Left lung (tissue), 10 donors: ENCODE results near the gene ENTPD8. TPM values are rescaled to one million over a fixed set of nuclear protein-coding genes. Genes with fewer than 3 reads are reported as not detected.
A peak's percentile ranks its signal among the peaks of the same experiment; 100 is the strongest.

Experiments used
- ATAC-seq: fragments of 200-7000 bp; cut with Tn5 transposase; one replicate; pipeline ENCODE4 v1.9.1; 2020; ENCODE audit warnings: moderate library complexity
- DNase-seq, 4 donors: peaks; one replicate each; pipeline ENCODE4 v3.0.0-alpha.2; 2013 to 2020
- H3K27ac ChIP-seq, 2 donors: fragments of 200-600 bp; sonication (generic) in 1 of 2; one replicate each; pipeline versions ENCODE4 v1.5.0 to v1.8.0; 2020 to 2021
- H3K27me3 ChIP-seq, 2 donors: fragments of 200-600 bp; sonication (generic) in 1 of 2; one replicate each; pipeline versions ENCODE4 v1.5.0 to v1.8.0; 2020 to 2021
- H3K36me3 ChIP-seq, 2 donors: fragments of 200-600 bp; sonication (generic) in 1 of 2; one replicate each; pipeline versions ENCODE4 v1.5.0 to v1.8.0; 2020 to 2021
- H3K4me1 ChIP-seq, 2 donors: fragments of 200-600 bp; one replicate each; pipeline ENCODE4 v1.8.0; 2021
- H3K4me3 ChIP-seq, 2 donors: fragments of 200-600 bp; sonication (generic) in 1 of 2; one replicate each; pipeline versions ENCODE4 v1.5.0 to v1.8.0; 2020 to 2021; ENCODE audit warnings: mild to moderate bottlenecking in 1 of 2
- H3K9me3 ChIP-seq, 2 donors: fragments of 200-600 bp; sonication (generic) in 1 of 2; one replicate each; pipeline versions ENCODE4 v1.5.0 to v1.8.0; 2020 to 2021
- intact Hi-C, 2 donors: fragments of 100-400 bp; cut with DNase I; formaldehyde crosslinking; loops; one replicate each; pipeline versions ENCODE4 v1.11.2 to v1.14.2; 2022
- polyA plus RNA-seq, 6 donors: library from polyadenylated mRNA; unstranded; fragments of 120-200 nt; gene quantifications; one replicate each; pipeline ENCODE4 v1.2.1, GENCODE V29; 2013; ENCODE audit not compliant: insufficient read length in 6 of 6
- total RNA-seq, 2 donors: library from RNA; stranded (reverse); fragmentation: NEBNext Ultra II Directional; extraction: Animal tissue kit (Norgen Biotek cat#: 25700); gene quantifications; one replicate each; pipeline ENCODE4 v1.2.1, GENCODE V29; 2021
- TF ChIP-seq, protein P1 (sequence below), 2 donors: fragments of 200-600 bp; sonication (generic) in 1 of 2; IDR thresholded peaks; one replicate each; pipeline versions ENCODE4 v1.5.0 to v1.8.0; 2021; ENCODE audit warnings: antibody characterized with exemption in 2 of 2
- donor health status: DM: no; HTN: yes; CAD: no.
- donor health status: DM: no; HTN: no; CAD: no.

The ENTPD8 gene
- total and polyA plus RNA-seq, 8 donors, result 0.15 to 0.68 (median 0.40) TPM; not detected in 1

GRCh38 chr9:137416006-137416562 lies 25.1 kb downstream of the ENTPD8 start:
- Histone ChIP-seq H3K4me3 (no peak overlapping the region), H3K4me1 (peaks cover 7 to 26% of the 10 kb centered on the region in 2 donors), H3K27me3 (peaks cover 0 to 9% of the 10 kb centered on the region in 2 donors), H3K27ac (no peak overlapping the region), H3K9me3 (no peaks in the 10 kb centered on the region), H3K36me3 (peaks cover 0 to 5% of the 10 kb centered on the region in 2 donors)
- no peak for ATAC-seq
- TF ChIP-seq, protein P1, sequence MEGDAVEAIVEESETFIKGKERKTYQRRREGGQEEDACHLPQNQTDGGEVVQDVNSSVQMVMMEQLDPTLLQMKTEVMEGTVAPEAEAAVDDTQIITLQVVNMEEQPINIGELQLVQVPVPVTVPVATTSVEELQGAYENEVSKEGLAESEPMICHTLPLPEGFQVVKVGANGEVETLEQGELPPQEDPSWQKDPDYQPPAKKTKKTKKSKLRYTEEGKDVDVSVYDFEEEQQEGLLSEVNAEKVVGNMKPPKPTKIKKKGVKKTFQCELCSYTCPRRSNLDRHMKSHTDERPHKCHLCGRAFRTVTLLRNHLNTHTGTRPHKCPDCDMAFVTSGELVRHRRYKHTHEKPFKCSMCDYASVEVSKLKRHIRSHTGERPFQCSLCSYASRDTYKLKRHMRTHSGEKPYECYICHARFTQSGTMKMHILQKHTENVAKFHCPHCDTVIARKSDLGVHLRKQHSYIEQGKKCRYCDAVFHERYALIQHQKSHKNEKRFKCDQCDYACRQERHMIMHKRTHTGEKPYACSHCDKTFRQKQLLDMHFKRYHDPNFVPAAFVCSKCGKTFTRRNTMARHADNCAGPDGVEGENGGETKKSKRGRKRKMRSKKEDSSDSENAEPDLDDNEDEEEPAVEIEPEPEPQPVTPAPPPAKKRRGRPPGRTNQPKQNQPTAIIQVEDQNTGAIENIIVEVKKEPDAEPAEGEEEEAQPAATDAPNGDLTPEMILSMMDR (IDR thresholded peaks at IDR 0.05), result no peak
- intact Hi-C loops, result no loop called here
- DNase-seq, result no peak

- DNase-seq (no peak), ATAC-seq (no peak)
- Histone ChIP-seq H3K4me1 (peaks cover 7 to 26% of the 10 kb centered on the region in 2 donors), H3K27ac (no peak overlapping the region), H3K27me3 (peaks cover 0 to 15% of the 10 kb centered on the region in 2 donors), H3K4me3 (no peak overlapping the region), H3K36me3 (peaks cover 0 to 5% of the 10 kb centered on the region in 2 donors), H3K9me3 (no peaks in the 10 kb centered on the region)
- intact Hi-C loops, result no loop called here
- TF ChIP-seq, protein P1 (IDR thresholded peaks at IDR 0.05), result no peak
These were observed 25.7 kb downstream of the ENTPD8 start for GRCh38 chr9:137415451-137415850.

GRCh38 chr9:137412431-137412830 lies 28.7 kb downstream of the ENTPD8 start:
- peak overlapping the region; percentile 78 to 83 for H3K27ac ChIP-seq
- intact Hi-C loops, result no loop called here
- no peak overlapping the region for H3K4me3 ChIP-seq
- H3K4me1 ChIP-seq, result peaks cover 7 to 32% of the 10 kb centered on the region in 2 donors
- ATAC-seq (no peak), DNase-seq (peak in 1 of 4 donors; percentile 67)
- H3K9me3 ChIP-seq, result no peaks in the 10 kb centered on the region
- TF ChIP-seq, protein P1 (IDR thresholded peaks at IDR 0.05), result no peak
- peaks cover 0 to 21% of the 10 kb centered on the region in 2 donors for H3K27me3 ChIP-seq
- H3K36me3 ChIP-seq, result peaks cover 0 to 5% of the 10 kb centered on the region in 2 donors

- peak overlapping the region in 1 of 2 donors; percentile 10 for H3K4me3 ChIP-seq
- no peaks in the 10 kb centered on the region for H3K36me3 ChIP-seq
- H3K4me1 ChIP-seq, result peaks cover 13 to 38% of the 10 kb centered on the region in 2 donors
- peak; percentile 71 for ATAC-seq
- intact Hi-C loops, result no loop called here
- TF ChIP-seq, protein P1 (IDR thresholded peaks at IDR 0.05), result no peak
- peak overlapping the region; percentile 78 to 83 for H3K27ac ChIP-seq
- H3K9me3 ChIP-seq, result no peaks in the 10 kb centered on the region
- DNase-seq, result peak in 2 of 4 donors; percentile 81 to 90
- peaks cover 0 to 27% of the 10 kb centered on the region in 2 donors for H3K27me3 ChIP-seq
These were observed 29.3 kb downstream of the ENTPD8 start for GRCh38 chr9:137411645-137412380.

- DNase-seq (peak in 1 of 4 donors; percentile 75), ATAC-seq (no peak)
- Histone ChIP-seq H3K27ac (peak overlapping the region; percentile 7 to 54), H3K4me1 (peaks cover 17 to 43% of the 10 kb centered on the region in 2 donors), H3K9me3 (no peaks in the 10 kb centered on the region), H3K27me3 (peaks cover 0 to 33% of the 10 kb centered on the region in 2 donors), H3K36me3 (no peaks in the 10 kb centered on the region), H3K4me3 (peak overlapping the region in 1 of 2 donors; percentile 10)
- intact Hi-C loops, result no loop called here
- TF ChIP-seq, protein P1 (IDR thresholded peaks at IDR 0.05), result no peak
These were observed 29.9 kb downstream of the ENTPD8 start for GRCh38 chr9:137411260-137411644.
